ENCODE results near the gene GRID1.

GRID1 gene

GRCh38 chr10:86044029-86044428 lies 322.6 kb downstream of the GRID1 start:
- Histone ChIP-seq H3K27ac (ENCODE audit: extremely low read depth, low read depth, low read length) (no peak overlapping the region), H3K9me3 (ENCODE audit: control insufficient read depth, insufficient read depth, low read depth, low read length) (no peaks in the 10 kb centered on the region), H3K36me3 (ENCODE audit: control insufficient read depth in 2 of 2, insufficient read depth in 1 of 2, low read length in 2 of 2) (no peaks in the 10 kb centered on the region), H3K4me3 (ENCODE audit: low read depth, low read length) (no peak overlapping the region), H3K4me1 (ENCODE audit: control insufficient read depth, insufficient read depth, low read length) (no peaks in the 10 kb centered on the region)
- peak; percentile 54; the same call in 1 of the 2 replicates for TF ChIP-seq FEZF1 (tag by site-specific recombination; IDR thresholded peaks at IDR 0.05)
- TF ChIP-seq ZNF155 (tag by site-specific recombination; IDR thresholded peaks at IDR 0.05): no peak
- CTCF ChIA-PET: no interaction called here
- POLR2A ChIA-PET: no interaction called here

GRCh38 chr10:86043236-86043635 lies 323.4 kb downstream of the GRID1 start:
- no peak for TF ChIP-seq ZNF121 (tag by site-specific recombination; IDR thresholded peaks at IDR 0.05)
- TF ChIP-seq GLI4 (tag by site-specific recombination; IDR thresholded peaks at IDR 0.05): no peak
- no peak for TF ChIP-seq ZNF548 (tag by site-specific recombination; IDR thresholded peaks at IDR 0.05)
- no peak for TF ChIP-seq ZNF302 (tag by site-specific recombination; IDR thresholded peaks at IDR 0.05; ENCODE audit: low read depth)
- TF ChIP-seq ZNF624 (tag by site-specific recombination; IDR thresholded peaks at IDR 0.05): no peak
- Histone ChIP-seq H3K4me1 (ENCODE audit: control insufficient read depth, insufficient read depth, low read length) (no peaks in the 10 kb centered on the region), H3K9me3 (ENCODE audit: control insufficient read depth, insufficient read depth, low read depth, low read length) (no peaks in the 10 kb centered on the region), H3K27ac (ENCODE audit: extremely low read depth, low read depth, low read length) (no peak overlapping the region), H3K36me3 (ENCODE audit: control insufficient read depth in 2 of 2, insufficient read depth in 1 of 2, low read length in 2 of 2) (no peaks in the 10 kb centered on the region), H3K4me3 (ENCODE audit: low read depth, low read length) (no peak overlapping the region)
- ChIA-PET CTCF (no interaction called here), POLR2A (no interaction called here)

- Histone ChIP-seq H3K9me3 (ENCODE audit: control insufficient read depth, insufficient read depth, low read depth, low read length) (no peaks in the 10 kb centered on the region), H3K36me3 (ENCODE audit: control insufficient read depth in 2 of 2, insufficient read depth in 1 of 2, low read length in 2 of 2) (no peaks in the 10 kb centered on the region), H3K4me1 (ENCODE audit: control insufficient read depth, insufficient read depth, low read length) (no peaks in the 10 kb centered on the region), H3K27ac (ENCODE audit: extremely low read depth, low read depth, low read length) (no peak overlapping the region), H3K4me3 (ENCODE audit: low read depth, low read length) (no peak overlapping the region)
- ChIA-PET POLR2A (no interaction called here), CTCF (no interaction called here)
- TF ChIP-seq KLF10 (tag by site-specific recombination; IDR thresholded peaks at IDR 0.05): no peak
- TF ChIP-seq ZNF645 (tag by site-specific recombination; IDR thresholded peaks at IDR 0.05): no peak
- no peak for TF ChIP-seq ZNF146 (tag by site-specific recombination; IDR thresholded peaks at IDR 0.05)
- TF ChIP-seq ZBTB11 (tag by site-specific recombination; conservative IDR thresholded peaks at IDR 0.05; ENCODE audit: low read depth): no peak
- TF ChIP-seq ZNF366 (tag by site-specific recombination; conservative IDR thresholded peaks at IDR 0.05): no peak
- no peak for TF ChIP-seq ZNF175 (tag by site-specific recombination; IDR thresholded peaks at IDR 0.05)
- no peak for TF ChIP-seq MYNN (tag by site-specific recombination; IDR thresholded peaks at IDR 0.05; ENCODE audit: borderline replicate concordance)
- TF ChIP-seq ZNF747 (tag by site-specific recombination; IDR thresholded peaks at IDR 0.05): no peak
- no peak for TF ChIP-seq ATF2 (tag by site-specific recombination; IDR thresholded peaks at IDR 0.05; ENCODE audit: low read depth)
- no peak for TF ChIP-seq ZNF704 (tag by site-specific recombination; IDR thresholded peaks at IDR 0.05)
These were observed 324.4 kb downstream of the GRID1 start for GRCh38 chr10:86042161-86042560.
